ENCODE results near the gene EFHC1.

DNA sequence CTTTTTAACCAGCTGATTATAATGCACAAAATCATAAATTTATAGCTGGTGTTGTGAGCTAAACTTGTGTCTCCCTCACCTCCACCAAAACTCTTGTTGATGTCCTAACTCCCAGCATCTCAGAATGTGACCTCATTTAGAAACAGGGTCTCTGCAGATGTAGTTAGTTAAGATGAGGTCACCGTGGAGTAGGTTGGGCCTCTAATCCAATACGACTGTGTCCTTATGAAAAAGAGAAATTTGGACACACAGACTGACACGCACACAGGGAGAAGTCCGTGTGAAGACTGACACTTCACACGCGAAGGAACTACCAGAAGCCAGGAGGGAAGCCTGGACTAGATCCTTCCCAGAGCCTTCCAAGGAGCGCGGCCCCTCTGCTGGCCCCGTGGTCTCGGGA, 110.2 kb downstream of the EFHC1 start:
- TF ChIP-seq CTCF (IDR thresholded peaks at IDR 0.05; ENCODE audit: poor library complexity), result no peak
- TF ChIP-seq EZH2 (IDR thresholded peaks at IDR 0.05; ENCODE audit: borderline replicate concordance), result no peak
